Endothelial cell (in vitro differentiated cells): ENCODE results near the gene MCTP1. TPM values are rescaled to one million over a fixed set of nuclear protein-coding genes. Genes with fewer than 3 reads are reported as not detected.

Experiments
- DNase-seq: peaks from one replicate; pipeline ENCODE4 v3.0.0; 2021; ENCODE audit warnings: low spot score
- H3K27ac Mint-ChIP-seq: one replicate; pipeline ENCODE4 v1.8.0; 2021; ENCODE audit warnings: mixed read lengths, inconsistent platforms; ENCODE audit not compliant: unreplicated experiment
- H3K27me3 Mint-ChIP-seq: one replicate; pipeline ENCODE4 v1.8.0; 2021; ENCODE audit warnings: mild to moderate bottlenecking, moderate library complexity, mixed read lengths, inconsistent platforms; ENCODE audit not compliant: unreplicated experiment
- H3K36me3 Mint-ChIP-seq: one replicate; pipeline ENCODE4 v1.8.0; 2021; ENCODE audit warnings: mild to moderate bottlenecking, low read depth, mixed read lengths, inconsistent platforms; ENCODE audit not compliant: unreplicated experiment
- H3K4me1 Mint-ChIP-seq: one replicate; pipeline ENCODE4 v1.8.0; 2021; ENCODE audit warnings: mild to moderate bottlenecking, mixed read lengths, inconsistent platforms; ENCODE audit not compliant: unreplicated experiment
- H3K4me3 Mint-ChIP-seq: one replicate; pipeline ENCODE4 v1.8.0; 2021; ENCODE audit warnings: mild to moderate bottlenecking, mixed read lengths, inconsistent platforms; ENCODE audit not compliant: unreplicated experiment
- H3K9me3 Mint-ChIP-seq: one replicate; pipeline ENCODE4 v1.8.0; 2021; ENCODE audit warnings: mixed read lengths, inconsistent platforms; ENCODE audit not compliant: unreplicated experiment
- CTCF ChIP-seq: fragments of 200-600 bp; sonication (generic); IDR thresholded peaks from one replicate; pipeline ENCODE4 v1.5.0; 2021; ENCODE audit warnings: antibody characterized with exemption; ENCODE audit not compliant: unreplicated experiment
- total RNA-seq: library from RNA; stranded (reverse); fragmentation: NEBNext Ultra II Directional; extraction: Animal tissue kit (Norgen Biotek cat#: 25700); gene quantifications from one replicate; pipeline ENCODE4 v1.2.1, GENCODE V29; 2021; ENCODE audit not compliant: unreplicated experiment

MCTP1 gene
- total RNA-seq, 1 donor from 2014 or later: 2.2 TPM

GRCh38 chr5:95141141-95141540 lies 143.8 kb downstream of the MCTP1 start:
- no peak overlapping the region for H3K27ac Mint-ChIP-seq
- H3K4me1 Mint-ChIP-seq: no peaks in the 10 kb centered on the region
- no peak for TF ChIP-seq CTCF
- no peak for DNase-seq
- no peaks in the 10 kb centered on the region for H3K36me3 Mint-ChIP-seq
- no peak overlapping the region for H3K4me3 Mint-ChIP-seq
- H3K27me3 Mint-ChIP-seq: no peaks in the 10 kb centered on the region
- no peaks in the 10 kb centered on the region for H3K9me3 Mint-ChIP-seq

GRCh38 chr5:95134326-95134725 lies 150.6 kb downstream of the MCTP1 start:
- no peaks in the 10 kb centered on the region for H3K9me3 Mint-ChIP-seq
- no peak for TF ChIP-seq CTCF
- no peak overlapping the region for H3K27ac Mint-ChIP-seq
- H3K4me1 Mint-ChIP-seq: no peaks in the 10 kb centered on the region
- H3K36me3 Mint-ChIP-seq: no peaks in the 10 kb centered on the region
- no peak for DNase-seq
- H3K4me3 Mint-ChIP-seq: no peak overlapping the region
- no peaks in the 10 kb centered on the region for H3K27me3 Mint-ChIP-seq

GRCh38 chr5:95132096-95132495 lies 152.8 kb downstream of the MCTP1 start:
- peaks cover 2% of the 10 kb centered on the region for H3K27me3 Mint-ChIP-seq
- no peak overlapping the region for H3K4me3 Mint-ChIP-seq
- no peak for TF ChIP-seq CTCF
- H3K36me3 Mint-ChIP-seq: no peaks in the 10 kb centered on the region
- no peaks in the 10 kb centered on the region for H3K4me1 Mint-ChIP-seq
- no peak overlapping the region for H3K27ac Mint-ChIP-seq
- DNase-seq: no peak
- no peaks in the 10 kb centered on the region for H3K9me3 Mint-ChIP-seq

GRCh38 chr5:95130941-95131340 lies 154.0 kb downstream of the MCTP1 start:
- H3K4me3 Mint-ChIP-seq: no peak overlapping the region
- no peak for TF ChIP-seq CTCF
- no peaks in the 10 kb centered on the region for H3K4me1 Mint-ChIP-seq
- no peak overlapping the region for H3K27ac Mint-ChIP-seq
- no peak for DNase-seq
- H3K27me3 Mint-ChIP-seq: peaks cover 2% of the 10 kb centered on the region
- H3K36me3 Mint-ChIP-seq: no peaks in the 10 kb centered on the region
- H3K9me3 Mint-ChIP-seq: no peaks in the 10 kb centered on the region

- H3K36me3 Mint-ChIP-seq: no peaks in the 10 kb centered on the region
- TF ChIP-seq CTCF: no peak
- DNase-seq: no peak
- no peaks in the 10 kb centered on the region for H3K4me1 Mint-ChIP-seq
- no peak overlapping the region for H3K4me3 Mint-ChIP-seq
- no peak overlapping the region for H3K27ac Mint-ChIP-seq
- no peaks in the 10 kb centered on the region for H3K9me3 Mint-ChIP-seq
- H3K27me3 Mint-ChIP-seq: peaks cover 2% of the 10 kb centered on the region
Observed at GRCh38 chr5:95124731-95125130, 160.2 kb downstream of the MCTP1 start.
